HG03432 (cell line): ENCODE data around the gene LIMS2.

Experiments used
- ATAC-seq: cut with Tn5 transposase; IDR thresholded peaks from one replicate; pipeline ENCODE4 v1.9.1; 2021; ENCODE audit warnings: mild to moderate bottlenecking, moderate library complexity; ENCODE audit not compliant: unreplicated experiment

LIMS2 gene

DNA sequence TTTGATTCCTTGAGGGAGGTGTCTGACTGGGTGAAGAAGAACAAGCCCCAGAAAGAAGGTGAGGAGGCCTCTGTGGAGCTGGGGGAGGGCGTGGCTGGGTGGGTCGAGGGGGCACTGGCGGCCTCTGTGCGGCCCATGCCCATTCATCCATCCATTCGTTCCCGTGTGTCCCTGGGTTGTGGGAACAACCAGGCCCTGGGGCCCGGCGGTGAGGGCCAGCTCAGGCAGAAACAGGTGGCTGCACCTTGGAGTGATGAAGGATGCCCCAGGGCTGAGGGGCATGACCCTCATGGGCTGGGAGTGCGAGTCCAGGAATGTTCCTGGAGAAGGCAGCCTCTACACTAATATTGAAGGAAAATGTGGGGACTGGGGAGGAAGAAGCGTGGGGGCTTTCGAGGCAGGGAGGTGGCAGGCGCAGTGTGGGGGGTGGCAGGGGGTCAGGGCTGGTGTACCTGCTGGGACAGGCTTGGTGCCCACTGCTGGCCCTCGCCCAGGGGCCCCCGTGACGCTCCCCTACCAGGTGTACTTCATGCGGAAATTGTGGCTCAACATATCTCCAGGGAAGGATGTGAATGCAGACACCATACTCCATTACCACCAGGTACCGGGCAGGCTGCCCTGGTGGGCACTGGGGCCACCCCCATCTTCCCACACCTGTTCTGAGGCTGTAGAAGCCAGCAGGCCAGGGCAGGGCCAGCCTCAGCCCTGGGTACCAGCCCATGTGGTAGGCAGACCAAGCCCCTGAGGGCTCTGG, 40.5 kb downstream of the LIMS2 start:
- ATAC-seq, result no peak

- no peak for ATAC-seq
Measured at GRCh38 chr2:127634066-127634617, 41.2 kb downstream of the LIMS2 start.

DNA sequence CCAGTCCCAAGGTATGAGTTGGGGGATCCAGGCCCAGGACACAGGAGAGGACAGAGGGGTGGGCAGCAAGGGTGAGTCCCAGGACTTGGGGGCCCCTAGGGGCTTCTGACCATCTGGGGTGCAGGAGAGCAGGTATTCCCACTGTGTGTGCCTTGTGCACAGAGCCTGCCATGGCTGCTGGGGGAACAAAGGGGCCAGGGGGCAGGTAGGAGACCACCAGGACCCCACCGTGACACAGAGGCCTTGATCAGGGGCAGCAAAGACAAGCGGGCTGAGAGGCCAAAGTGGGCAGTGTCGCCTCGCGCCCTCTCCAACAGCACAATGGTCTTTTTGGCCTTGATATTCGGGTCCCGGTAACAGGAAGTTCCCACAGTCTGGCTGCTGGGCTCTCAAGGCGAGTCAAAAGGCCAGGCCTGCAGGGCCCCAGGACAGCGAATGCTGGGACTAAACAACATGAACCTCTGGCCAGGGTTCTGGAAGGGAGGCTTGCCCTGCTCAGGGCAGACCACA, 41.7 kb downstream of the LIMS2 start:
- no peak for ATAC-seq

DNA sequence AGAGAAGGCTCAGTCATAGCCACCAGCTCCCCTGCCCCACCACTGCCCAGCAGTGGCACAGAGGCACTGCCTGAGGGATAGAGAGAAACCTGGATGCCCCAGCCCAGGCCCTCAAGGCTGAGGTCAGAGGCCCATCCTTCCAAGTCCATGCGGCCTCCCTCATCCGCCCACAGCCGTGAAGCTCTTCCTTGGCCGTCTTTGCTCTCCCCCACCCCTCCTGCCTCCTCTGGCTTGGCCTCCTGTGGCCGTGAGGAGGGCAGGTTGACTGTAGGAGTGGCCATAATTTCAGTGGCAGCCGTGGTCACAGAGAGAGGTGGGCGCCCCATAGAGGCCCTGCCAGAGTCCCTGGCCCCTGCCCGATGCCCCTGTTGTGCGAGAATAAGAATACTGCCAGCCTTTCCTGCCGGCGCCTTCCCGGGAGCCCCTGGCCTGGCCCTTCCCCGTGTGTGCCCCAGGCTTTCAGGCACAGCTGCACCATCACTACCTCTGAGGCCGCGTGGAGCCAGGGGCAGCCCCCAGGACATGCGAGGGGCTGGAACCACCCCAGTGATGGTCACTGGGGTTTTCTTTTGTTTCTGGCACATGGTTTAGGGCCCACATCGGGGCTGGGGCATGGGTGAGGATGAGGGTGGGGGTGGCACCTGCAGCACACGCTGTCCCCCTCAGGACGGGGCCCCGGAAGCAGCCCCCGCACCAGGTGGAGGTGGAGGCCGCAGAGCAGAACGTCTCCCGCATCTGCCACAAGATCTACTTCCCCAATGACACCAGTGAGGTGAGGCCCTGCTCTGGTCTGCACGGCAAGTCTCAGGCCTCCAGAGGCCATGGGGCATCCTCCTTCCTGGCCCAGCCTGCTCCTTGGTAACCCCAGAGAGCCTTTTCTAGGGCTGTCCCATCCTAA, 42.5 kb downstream of the LIMS2 start:
- peak; percentile 53 for ATAC-seq

DNA sequence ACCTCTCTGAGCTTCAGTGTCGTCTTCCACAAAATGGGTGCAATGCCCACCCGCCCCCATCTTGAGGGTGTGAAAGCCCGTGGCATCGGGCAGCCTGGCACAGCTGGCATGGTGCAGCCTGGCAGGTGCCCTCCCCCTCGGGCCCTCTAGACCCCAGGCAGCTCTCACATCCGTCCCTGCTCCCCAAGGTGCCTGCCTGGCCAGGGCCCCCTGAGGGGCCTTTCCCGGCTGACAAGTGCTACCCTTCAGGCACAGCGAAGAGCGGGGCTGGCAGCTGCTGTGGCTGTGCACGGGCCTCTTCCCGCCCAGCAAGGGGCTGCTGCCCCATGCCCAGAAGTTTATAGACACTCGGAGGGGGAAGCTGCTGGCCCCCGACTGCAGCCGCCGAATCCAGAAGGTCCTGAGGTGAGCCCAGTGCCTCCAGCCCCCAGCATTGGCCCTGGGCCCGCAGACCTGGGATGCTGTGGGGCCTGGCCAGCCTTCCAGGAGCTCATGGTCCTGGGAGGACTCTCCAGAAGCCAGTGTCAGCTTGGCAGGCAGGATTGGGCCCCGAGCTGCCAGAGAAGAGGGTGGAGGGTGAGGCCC, 43.2 kb downstream of the LIMS2 start:
- no peak for ATAC-seq

DNA sequence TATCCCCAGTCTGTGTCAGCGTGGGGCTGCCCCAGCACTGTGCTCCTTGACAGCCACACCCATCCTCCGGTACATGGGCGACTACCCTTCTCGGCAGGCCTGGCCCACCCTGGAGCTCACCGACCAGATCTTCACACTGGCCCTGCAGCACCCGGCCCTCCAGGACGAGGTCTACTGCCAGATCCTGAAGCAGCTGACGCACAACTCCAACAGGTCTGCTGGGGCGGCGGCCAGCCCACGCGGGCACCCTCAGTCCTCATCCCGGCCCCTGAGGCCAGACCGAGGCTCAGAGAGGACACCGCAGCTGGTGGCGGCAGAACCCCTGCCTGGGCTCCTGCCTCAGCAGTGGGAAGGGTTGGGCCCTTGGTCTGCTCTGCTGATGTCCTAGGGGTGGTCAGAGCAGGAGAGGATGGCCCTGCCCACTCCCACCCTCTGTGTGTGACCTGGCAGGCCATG, 43.8 kb downstream of the LIMS2 start:
- no peak for ATAC-seq

DNA sequence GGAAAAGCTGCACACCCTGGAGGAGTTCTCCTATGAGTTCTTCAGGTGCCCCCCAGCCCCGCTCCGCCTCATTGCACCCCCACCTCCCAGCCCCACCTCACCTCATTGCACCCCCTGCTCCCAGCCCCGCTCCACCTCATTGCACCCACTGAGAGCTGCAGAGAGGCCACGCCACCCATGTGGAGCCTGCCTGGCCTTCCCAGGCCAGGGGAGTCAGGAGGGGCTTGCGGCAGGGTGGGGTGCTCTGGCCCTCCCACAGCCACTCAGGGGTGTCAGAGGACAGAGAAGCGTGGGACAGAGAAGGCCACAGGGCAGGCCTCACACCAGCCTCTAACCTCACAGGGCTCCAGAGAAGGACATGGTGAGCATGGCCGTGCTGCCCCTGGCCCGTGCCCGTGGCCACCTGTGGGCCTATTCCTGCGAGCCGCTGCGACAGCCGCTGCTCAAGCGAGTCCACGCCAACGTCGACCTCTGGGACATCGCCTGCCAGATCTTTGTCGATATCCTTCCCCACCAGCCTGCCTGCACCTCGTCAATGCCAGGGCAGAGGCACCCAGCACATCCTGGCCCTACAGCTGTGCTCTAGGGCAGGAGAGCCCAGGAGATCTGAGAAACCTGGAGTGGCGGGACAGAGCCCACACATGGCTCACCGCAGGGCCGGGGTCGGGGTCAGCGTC, 44.3 kb downstream of the LIMS2 start:
- ATAC-seq, result no peak

DNA sequence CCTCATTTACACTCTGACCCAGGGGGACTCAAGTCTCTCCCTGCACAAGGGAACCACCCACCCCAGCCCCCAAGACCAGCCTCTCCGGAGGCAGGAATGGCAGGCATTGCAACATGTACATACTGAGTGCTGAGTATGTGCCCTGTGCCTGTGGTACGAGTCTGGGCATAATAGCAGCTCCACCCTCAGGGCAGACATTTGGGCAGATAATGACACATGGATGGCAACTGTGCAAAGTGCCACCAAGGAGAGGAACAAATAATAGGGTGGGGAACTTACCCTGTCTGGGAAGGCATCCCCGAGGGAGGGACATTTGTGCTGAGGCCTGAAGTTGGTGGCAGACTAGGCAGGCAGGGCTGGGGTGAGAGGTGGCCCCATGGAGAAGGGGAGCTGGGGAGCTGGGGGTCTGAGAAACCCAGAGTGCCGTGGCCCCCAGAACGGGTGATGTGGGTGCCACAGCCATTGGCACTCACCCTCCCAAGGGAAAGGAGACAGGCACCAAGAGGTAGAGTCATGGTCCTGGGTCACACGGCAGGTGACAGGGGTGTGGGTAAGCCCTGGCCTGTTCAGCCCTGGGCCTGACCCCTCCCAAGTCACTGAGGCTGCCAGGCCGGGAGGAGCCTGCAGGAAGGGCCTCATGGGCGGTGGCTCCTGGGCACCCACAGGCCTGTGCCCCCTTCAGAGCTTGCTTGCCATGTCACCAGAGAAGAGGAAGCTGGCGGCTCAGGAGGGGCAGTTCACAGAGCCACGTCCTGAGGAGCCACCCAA, 45.0 kb downstream of the LIMS2 start:
- ATAC-seq, result no peak

GRCh38 chr2:127629637-127630036, 45.7 kb downstream of the LIMS2 start:
- ATAC-seq, result no peak

- no peak for ATAC-seq
Measured at GRCh38 chr2:127628767-127629614, 46.3 kb downstream of the LIMS2 start.

DNA sequence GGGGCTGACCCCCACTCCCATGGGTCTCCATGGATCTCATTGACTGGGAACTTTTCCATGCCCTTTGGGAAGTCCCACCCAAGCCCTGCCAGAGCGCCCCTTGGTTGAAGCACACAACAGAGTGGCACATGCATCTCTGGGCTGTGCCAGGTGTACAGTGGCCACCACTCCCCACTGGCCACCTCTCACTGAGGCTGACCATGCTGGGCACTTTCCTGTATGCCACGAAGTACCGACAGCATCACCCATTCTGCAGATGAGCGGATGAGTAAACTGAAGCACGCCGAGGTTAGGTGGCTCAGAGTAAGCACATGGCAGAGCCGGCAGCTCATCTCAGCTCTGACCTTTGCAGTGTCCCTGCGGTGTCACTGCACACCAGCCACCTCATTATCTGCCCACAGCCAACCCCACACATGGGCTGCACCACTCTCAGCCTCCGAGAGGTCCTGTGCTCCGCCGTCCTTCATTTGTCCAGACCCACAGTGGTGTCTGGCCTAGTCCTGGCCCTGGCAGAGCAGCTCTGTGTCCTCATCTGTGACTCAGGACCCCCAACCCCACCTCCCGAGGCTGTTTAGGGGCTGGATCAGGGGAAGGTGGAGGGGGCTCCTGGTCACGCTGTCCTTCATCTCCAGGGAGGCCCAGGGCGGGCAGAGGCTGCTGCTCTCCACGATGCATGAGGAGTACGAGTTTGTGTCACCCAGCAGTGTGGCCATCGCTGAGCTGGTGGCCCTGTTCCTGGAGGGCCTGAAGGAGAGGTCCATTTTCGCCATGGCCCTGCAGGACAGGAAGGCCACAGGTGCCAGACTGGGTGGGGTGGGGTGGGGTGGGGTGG, 47.4 kb downstream of the LIMS2 start:
- no peak for ATAC-seq

DNA sequence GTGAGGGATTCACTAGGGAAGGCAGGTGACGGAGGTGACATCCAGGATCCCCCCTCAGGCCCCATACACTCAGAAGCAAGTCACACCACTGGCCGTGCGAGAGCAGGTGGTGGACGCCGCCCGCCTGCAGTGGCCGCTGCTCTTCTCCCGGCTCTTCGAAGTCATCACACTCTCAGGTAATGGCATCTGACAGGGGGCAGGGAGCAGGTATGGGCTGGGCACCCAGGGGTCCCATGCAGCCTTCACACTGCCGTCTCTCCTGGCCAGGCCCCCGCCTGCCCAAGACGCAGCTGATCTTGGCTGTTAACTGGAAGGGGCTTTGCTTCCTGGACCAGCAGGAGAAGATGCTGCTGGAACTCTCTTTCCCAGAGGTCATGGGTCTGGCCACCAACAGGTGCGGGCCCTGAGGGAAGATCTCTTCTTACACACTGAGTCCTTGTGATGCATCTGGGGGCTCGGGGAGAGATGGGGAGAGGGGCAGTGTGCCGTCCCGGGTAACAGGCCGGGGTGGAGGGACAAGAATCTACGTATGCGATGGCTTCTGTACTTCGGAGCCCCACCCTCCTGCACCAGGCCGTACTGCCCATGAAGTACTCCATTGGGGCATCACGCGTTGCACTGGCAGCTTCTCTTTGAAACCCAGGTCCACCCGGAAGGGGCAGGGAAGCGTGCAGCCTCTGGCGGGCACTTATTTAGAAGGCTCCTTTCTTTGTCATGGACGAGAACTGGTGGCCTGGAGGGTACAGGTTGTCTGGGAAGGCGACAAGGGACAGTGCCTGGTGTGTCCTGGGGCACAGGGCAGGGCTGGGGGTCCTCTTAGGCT, 48.2 kb downstream of the LIMS2 start:
- no peak for ATAC-seq

DNA sequence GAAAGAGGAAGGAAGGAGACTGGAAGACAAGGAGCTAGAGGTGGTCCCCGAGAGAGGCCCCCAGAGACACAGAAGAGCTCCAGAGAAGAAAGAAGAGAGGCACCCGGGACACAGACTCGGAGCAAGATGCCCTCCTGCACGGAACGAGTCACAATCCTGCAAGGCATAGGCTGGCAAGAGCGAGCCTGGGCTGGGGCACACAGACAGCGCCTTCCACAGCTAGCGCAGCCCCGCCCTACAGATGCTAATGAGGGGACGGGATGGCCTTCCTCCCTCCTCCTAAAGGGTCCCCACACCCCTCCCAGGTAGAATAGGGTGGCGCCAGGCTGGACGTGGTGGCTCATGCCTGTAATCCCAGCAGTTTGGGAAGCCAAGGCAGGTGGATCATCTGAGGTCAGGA, 49.2 kb downstream of the LIMS2 start:
- no peak for ATAC-seq

DNA sequence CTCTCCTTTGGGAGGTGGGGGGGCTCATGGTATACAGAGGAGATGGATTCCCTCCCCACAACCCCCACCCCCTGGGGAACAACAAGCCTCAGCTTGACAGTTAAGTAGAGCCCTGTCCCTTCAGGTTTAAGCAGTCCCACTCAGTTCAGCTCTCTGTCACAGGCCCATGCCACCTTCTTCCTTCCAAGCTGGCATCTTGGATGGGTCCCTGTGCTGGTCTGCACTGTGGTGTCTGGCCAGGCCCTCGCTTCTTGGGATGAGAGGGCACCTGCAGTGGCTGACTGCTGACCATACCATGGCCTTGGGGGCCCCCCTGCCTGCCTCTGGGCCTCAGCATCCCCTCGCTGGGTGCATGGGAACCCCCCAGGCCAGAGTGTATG, 49.8 kb downstream of the LIMS2 start:
- no peak for ATAC-seq

DNA sequence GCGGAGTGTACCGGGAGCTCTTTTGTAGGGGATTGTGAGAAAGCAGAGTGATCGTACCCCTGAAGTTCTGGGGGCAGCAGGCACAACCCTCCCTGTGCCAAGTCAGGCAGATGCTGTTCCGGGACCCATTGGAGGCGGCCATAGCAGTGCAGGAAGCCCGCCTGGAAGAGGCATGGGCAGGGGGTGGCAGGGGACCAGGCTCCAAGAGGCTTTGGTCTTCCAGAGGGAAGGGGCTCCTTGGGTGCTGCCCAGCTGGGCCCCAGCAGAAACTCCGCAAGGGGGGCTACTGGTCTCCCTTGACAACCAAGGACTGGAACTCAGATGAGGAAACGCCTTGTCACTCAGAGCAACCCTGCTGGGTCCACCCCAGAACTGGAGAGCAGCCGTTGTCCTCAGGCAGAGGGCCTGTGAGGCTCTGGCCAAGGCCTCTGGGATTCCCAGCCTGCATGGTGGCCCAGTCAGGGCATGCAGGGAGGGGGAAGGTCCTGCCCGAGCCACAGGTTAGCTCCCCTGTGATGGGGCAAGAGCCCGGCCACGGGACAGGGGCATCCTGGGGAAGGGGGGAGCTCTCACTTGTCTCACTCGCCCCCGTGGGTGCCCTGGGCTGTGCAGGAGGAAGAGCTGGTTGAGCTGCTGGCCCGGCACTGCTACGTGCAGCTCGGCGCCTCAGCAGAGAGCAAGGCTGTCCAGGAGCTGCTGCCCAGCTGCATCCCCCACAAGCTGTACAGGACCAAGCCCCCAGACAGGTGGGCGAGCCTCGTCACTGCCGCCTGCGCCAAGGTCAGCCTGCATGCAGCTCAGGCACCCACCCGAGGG, 50.4 kb downstream of the LIMS2 start:
- no peak for ATAC-seq

- no peak for ATAC-seq
Measured at GRCh38 chr2:127624320-127624755, 51.0 kb downstream of the LIMS2 start.
